ENCODE measurements around the gene FNDC3B.

FNDC3B gene

GRCh38 chr3:172354931-172355499 lies 315.6 kb downstream of the FNDC3B start:
- H3K9me3 ChIP-seq (ENCODE audit: low read length) = no peaks in the 10 kb centered on the region
- no peaks in the 10 kb centered on the region for H3K4me1 ChIP-seq (ENCODE audit: insufficient read depth, low read length, severe bottlenecking)
- H3K9ac ChIP-seq (ENCODE audit: low read length) = no peak overlapping the region
- H3K27me3 ChIP-seq (ENCODE audit: insufficient read depth, low read length) = no peaks in the 10 kb centered on the region
- H3K79me2 ChIP-seq (ENCODE audit: insufficient read depth, low read length) = no peaks in the 10 kb centered on the region
- TF ChIP-seq CTCF (IDR thresholded peaks at IDR 0.05; ENCODE audit: low read length) (no peak), EZH2 (IDR thresholded peaks at IDR 0.05; ENCODE audit: borderline replicate concordance, low read length) (no peak)
- no peak overlapping the region for H3K27ac ChIP-seq (ENCODE audit: low read depth, low read length, poor library complexity, severe bottlenecking)
- no peaks in the 10 kb centered on the region for H3K9me2 ChIP-seq (ENCODE audit: low read depth, low read length)
- H4K20me1 ChIP-seq (ENCODE audit: insufficient read depth, low read length) = no peaks in the 10 kb centered on the region
- no peak overlapping the region for H3K4me2 ChIP-seq (ENCODE audit: low read length)
- H3K36me3 ChIP-seq (ENCODE audit: insufficient read depth, low read length) = no peaks in the 10 kb centered on the region
- H3K4me3 ChIP-seq (ENCODE audit: low read depth, low read length, poor library complexity, severe bottlenecking) = no peak overlapping the region
- no peaks in the 10 kb centered on the region for H3F3A ChIP-seq (ENCODE audit: insufficient read depth, low read length)
- H2AFZ ChIP-seq (ENCODE audit: low read length) = no peak overlapping the region

GRCh38 chr3:172355836-172356235 lies 316.5 kb downstream of the FNDC3B start:
- Histone ChIP-seq H3K9me3 (ENCODE audit: low read length) (no peaks in the 10 kb centered on the region), H3K4me1 (ENCODE audit: insufficient read depth, low read length, severe bottlenecking) (no peaks in the 10 kb centered on the region), H2AFZ (ENCODE audit: low read length) (no peak overlapping the region), H3K9ac (ENCODE audit: low read length) (no peak overlapping the region), H3K27me3 (ENCODE audit: insufficient read depth, low read length) (no peaks in the 10 kb centered on the region), H4K20me1 (ENCODE audit: insufficient read depth, low read length) (no peaks in the 10 kb centered on the region), H3K36me3 (ENCODE audit: insufficient read depth, low read length) (no peaks in the 10 kb centered on the region), H3K79me2 (ENCODE audit: insufficient read depth, low read length) (no peaks in the 10 kb centered on the region), H3K9me2 (ENCODE audit: low read depth, low read length) (no peaks in the 10 kb centered on the region), H3K27ac (ENCODE audit: low read depth, low read length, poor library complexity, severe bottlenecking) (no peak overlapping the region), H3F3A (ENCODE audit: insufficient read depth, low read length) (no peaks in the 10 kb centered on the region), H3K4me2 (ENCODE audit: low read length) (no peak overlapping the region), H3K4me3 (ENCODE audit: low read depth, low read length, poor library complexity, severe bottlenecking) (no peak overlapping the region)
- TF ChIP-seq CTCF (IDR thresholded peaks at IDR 0.05; ENCODE audit: low read length) (no peak), EZH2 (IDR thresholded peaks at IDR 0.05; ENCODE audit: borderline replicate concordance, low read length) (no peak)

- H3K4me2 ChIP-seq (ENCODE audit: low read length) = no peak overlapping the region
- no peaks in the 10 kb centered on the region for H3K9me2 ChIP-seq (ENCODE audit: low read depth, low read length)
- no peak overlapping the region for H3K4me3 ChIP-seq (ENCODE audit: low read depth, low read length, poor library complexity, severe bottlenecking)
- H3K9me3 ChIP-seq (ENCODE audit: low read length) = no peaks in the 10 kb centered on the region
- H4K20me1 ChIP-seq (ENCODE audit: insufficient read depth, low read length) = no peaks in the 10 kb centered on the region
- no peaks in the 10 kb centered on the region for H3F3A ChIP-seq (ENCODE audit: insufficient read depth, low read length)
- no peak overlapping the region for H2AFZ ChIP-seq (ENCODE audit: low read length)
- H3K27me3 ChIP-seq (ENCODE audit: insufficient read depth, low read length) = no peaks in the 10 kb centered on the region
- no peaks in the 10 kb centered on the region for H3K79me2 ChIP-seq (ENCODE audit: insufficient read depth, low read length)
- H3K27ac ChIP-seq (ENCODE audit: low read depth, low read length, poor library complexity, severe bottlenecking) = no peak overlapping the region
- no peaks in the 10 kb centered on the region for H3K36me3 ChIP-seq (ENCODE audit: insufficient read depth, low read length)
- H3K4me1 ChIP-seq (ENCODE audit: insufficient read depth, low read length, severe bottlenecking) = no peaks in the 10 kb centered on the region
- no peak overlapping the region for H3K9ac ChIP-seq (ENCODE audit: low read length)
- TF ChIP-seq EZH2 (IDR thresholded peaks at IDR 0.05; ENCODE audit: borderline replicate concordance, low read length) (no peak), CTCF (IDR thresholded peaks at IDR 0.05; ENCODE audit: low read length) (no peak)
Observed at GRCh38 chr3:172356427-172356826, 317.0 kb downstream of the FNDC3B start.

Measured in OCI-LY1 (cell line).